NB4 (cell line): ENCODE measurements around the gene SLC34A1.

Experiments used
- DNase-seq: peaks from one replicate; pipeline ENCODE4 v3.0.0; 2010; ENCODE audit warnings: low read depth
- H3K4me3 ChIP-seq: one replicate; pipeline ENCODE4 v1.5.1; 2011; ENCODE audit warnings: mild to moderate bottlenecking, low read depth, low read length, moderate library complexity
- MAX ChIP-seq: IDR thresholded peaks from 2 replicates; pipeline ENCODE4 v1.6.1; 2011; ENCODE audit warnings: low read depth, low read length
- MYC ChIP-seq: IDR thresholded peaks from 2 replicates; pipeline ENCODE4 v1.6.1; 2011; ENCODE audit warnings: low read depth, low read length
- POLR2A ChIP-seq: IDR thresholded peaks from 2 replicates; pipeline ENCODE4 v1.6.1; 2011; ENCODE audit warnings: mild to moderate bottlenecking; ENCODE audit not compliant: insufficient read length; ENCODE audit errors: extremely low read depth
- TF ChIP-seq, protein P1 (sequence below): IDR thresholded peaks from one replicate; pipeline ENCODE4 v1.5.1; 2012; ENCODE audit warnings: low read depth, low read length

Gene SLC34A1

GRCh38 chr5:177440211-177440989, 56.2 kb downstream of the SLC34A1 start:
- DNase-seq = no peak
- TF ChIP-seq POLR2A (no peak), MAX (no peak)
- H3K4me3 ChIP-seq = no peak overlapping the region

GRCh38 chr5:177440990-177441780, 57.0 kb downstream of the SLC34A1 start:
- no peak for DNase-seq
- H3K4me3 ChIP-seq = no peak overlapping the region
- no peak for TF ChIP-seq MYC
- TF ChIP-seq MAX = no peak
- TF ChIP-seq POLR2A = no peak
- TF ChIP-seq, protein P1, sequence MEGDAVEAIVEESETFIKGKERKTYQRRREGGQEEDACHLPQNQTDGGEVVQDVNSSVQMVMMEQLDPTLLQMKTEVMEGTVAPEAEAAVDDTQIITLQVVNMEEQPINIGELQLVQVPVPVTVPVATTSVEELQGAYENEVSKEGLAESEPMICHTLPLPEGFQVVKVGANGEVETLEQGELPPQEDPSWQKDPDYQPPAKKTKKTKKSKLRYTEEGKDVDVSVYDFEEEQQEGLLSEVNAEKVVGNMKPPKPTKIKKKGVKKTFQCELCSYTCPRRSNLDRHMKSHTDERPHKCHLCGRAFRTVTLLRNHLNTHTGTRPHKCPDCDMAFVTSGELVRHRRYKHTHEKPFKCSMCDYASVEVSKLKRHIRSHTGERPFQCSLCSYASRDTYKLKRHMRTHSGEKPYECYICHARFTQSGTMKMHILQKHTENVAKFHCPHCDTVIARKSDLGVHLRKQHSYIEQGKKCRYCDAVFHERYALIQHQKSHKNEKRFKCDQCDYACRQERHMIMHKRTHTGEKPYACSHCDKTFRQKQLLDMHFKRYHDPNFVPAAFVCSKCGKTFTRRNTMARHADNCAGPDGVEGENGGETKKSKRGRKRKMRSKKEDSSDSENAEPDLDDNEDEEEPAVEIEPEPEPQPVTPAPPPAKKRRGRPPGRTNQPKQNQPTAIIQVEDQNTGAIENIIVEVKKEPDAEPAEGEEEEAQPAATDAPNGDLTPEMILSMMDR = no peak

DNA sequence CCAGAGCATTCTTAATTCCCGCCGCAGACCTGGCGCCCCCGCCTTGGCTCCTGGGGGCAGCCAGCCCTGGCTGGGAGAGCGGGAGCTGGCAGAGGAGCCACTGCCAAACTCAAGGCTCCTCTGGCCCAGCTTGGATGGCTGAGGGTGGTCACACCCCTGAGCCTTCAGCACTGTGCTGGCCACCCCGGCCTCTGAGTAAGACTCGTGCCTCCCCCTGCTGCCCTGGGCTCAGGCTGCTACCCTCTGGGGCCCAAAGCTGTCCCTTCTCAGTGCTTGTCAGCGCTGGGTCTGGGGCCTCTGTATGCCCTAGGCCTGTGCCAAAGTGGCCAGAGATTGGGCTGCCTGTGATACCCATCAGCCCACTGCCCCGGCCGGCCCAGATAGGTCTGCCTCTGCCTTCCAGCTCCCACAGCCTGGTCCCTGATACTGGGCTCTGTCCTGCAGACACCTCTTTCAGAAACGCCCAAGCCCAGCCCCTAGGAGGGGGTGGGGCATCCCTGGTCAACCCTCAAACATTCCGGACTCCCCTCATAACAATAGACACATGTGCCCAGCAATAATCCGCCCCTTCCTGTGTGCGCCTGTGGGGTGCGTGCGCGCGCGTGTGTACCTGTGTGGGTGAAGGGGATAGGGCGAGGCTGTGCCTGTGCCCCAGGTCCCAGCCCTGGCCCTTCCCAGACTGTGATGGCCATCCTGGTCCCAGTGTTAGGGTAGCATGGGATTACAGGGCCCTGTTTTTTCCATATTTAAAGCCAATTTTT, 58.0 kb downstream of the SLC34A1 start:
- H3K4me3 ChIP-seq = no peak overlapping the region
- TF ChIP-seq MYC (no peak), POLR2A (no peak), MAX (no peak)
- TF ChIP-seq, protein P1 = no peak
- no peak for DNase-seq

- H3K4me3 ChIP-seq = no peak overlapping the region
- TF ChIP-seq MAX (no peak), POLR2A (no peak), MYC (no peak)
- TF ChIP-seq, protein P1 = no peak
- no peak for DNase-seq
Observed at GRCh38 chr5:177443144-177443983, 59.1 kb downstream of the SLC34A1 start.

GRCh38 chr5:177444106-177445051, 60.1 kb downstream of the SLC34A1 start:
- no peak overlapping the region for H3K4me3 ChIP-seq
- peak; percentile 39 for DNase-seq
- no peak for TF ChIP-seq MAX
- TF ChIP-seq POLR2A = peak; percentile 10
- TF ChIP-seq, protein P1 = no peak
- TF ChIP-seq MYC = no peak
